HG02763 (cell line): ENCODE results near the gene CLSTN2.

Source experiments
- ATAC-seq: cut with Tn5 transposase; IDR thresholded peaks from one replicate; pipeline ENCODE4 v1.9.1; 2021; ENCODE audit warnings: mild to moderate bottlenecking, moderate library complexity; ENCODE audit not compliant: unreplicated experiment

The CLSTN2 gene

GRCh38 chr3:140614001-140614400 is 679.0 kb downstream of the CLSTN2 start:
- ATAC-seq: no peak

- no peak for ATAC-seq
These were observed 682.1 kb downstream of the CLSTN2 start for GRCh38 chr3:140617135-140617534.

- no peak for ATAC-seq
These were observed 691.9 kb downstream of the CLSTN2 start for GRCh38 chr3:140626856-140627255.
